Retinal pigment epithelial cell (primary cell): ENCODE measurements around the gene GALNT18.
A peak's percentile ranks its signal among the peaks of the same experiment; 100 is the strongest.

ENCODE experiments used
- DNase-seq: peaks from one replicate; pipeline ENCODE4 v3.0.0-alpha.2; 2010; ENCODE audit warnings: low read depth
- H3K4me3 ChIP-seq: 2 replicates; pipeline ENCODE4 v1.5.1; 2011; ENCODE audit warnings: mild to moderate bottlenecking, low read length, control low read depth, moderate library complexity
- CTCF ChIP-seq: conservative IDR thresholded peaks from 2 replicates; pipeline ENCODE4 v1.5.1; 2011; ENCODE audit warnings: low read depth, low read length, control low read depth, inconsistent platforms

The GALNT18 gene

GRCh38 chr11:11461473-11461872 lies 160.3 kb downstream of the GALNT18 start:
- DNase-seq, result no peak
- no peak for TF ChIP-seq CTCF
- H3K4me3 ChIP-seq, result no peak overlapping the region

GRCh38 chr11:11459578-11459977 lies 162.2 kb downstream of the GALNT18 start:
- DNase-seq, result no peak
- no peak for TF ChIP-seq CTCF

DNA sequence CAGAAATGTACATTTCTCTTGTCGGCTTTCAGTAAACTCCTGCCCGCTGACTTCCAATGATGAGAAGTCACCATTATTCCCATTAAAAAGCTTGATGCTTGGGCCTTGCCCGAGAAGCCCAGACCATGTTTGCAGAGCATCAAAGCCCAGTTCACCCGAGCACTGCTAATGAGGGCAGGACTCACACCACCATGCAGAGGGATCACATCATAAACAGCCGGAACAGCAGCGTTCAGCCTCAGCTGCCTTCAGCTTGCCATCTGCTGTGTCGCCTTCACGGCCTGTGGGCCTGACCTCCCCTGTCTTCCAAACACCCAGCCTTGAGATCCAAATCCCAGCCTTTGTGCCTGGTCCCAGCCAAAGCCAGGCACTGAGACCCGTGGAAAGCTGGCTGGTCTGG lies 163.3 kb downstream of the GALNT18 start:
- TF ChIP-seq CTCF, result no peak
- DNase-seq, result no peak
- no peak overlapping the region for H3K4me3 ChIP-seq

More at GRCh38 chr11:11459578-11459977, 162.2 kb downstream of the GALNT18 start:
- H3K4me3 ChIP-seq, result no peak overlapping the region

DNA sequence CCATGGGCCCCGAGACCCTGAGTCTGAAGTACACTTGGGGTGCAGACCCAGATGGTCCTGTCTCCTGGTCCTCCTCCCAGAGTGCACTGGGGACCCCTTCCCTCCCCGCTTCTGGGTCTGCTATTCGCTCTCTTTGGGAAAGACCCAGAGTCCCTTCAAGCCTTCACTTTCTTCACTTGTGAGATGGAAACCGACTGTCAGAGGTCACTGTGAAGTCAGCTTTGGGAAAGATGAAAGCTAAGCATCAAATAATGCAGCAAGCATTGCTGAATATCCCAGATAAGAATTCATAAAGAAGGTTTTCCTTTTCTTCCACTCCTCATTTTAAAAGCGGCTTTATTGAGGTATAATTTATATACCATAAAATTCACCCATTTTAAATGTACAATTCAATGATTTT lies 163.8 kb downstream of the GALNT18 start:
- DNase-seq, result no peak
- no peak overlapping the region for H3K4me3 ChIP-seq
- TF ChIP-seq CTCF, result no peak

DNA sequence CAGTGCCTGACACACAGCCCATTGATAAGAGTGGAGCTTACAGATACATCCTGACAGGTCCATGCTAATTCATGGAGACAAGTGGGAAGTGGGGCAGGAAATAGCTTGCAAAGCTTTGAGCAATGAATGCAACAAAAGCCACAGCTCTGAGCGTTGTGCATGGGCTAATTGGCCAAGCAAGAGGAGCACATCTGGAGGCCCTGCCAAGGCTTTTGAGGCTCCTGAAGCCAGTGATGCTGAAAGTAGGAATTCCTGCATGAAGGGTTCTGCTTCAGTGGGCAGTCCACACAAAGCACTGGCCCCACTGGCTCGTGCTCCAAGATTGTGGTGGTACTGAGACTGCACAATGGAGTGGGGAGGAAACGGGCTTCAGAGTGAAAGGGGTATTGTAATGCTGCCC lies 164.9 kb downstream of the GALNT18 start:
- TF ChIP-seq CTCF, result no peak
- no peak overlapping the region for H3K4me3 ChIP-seq
- no peak for DNase-seq

- no peak for DNase-seq
- H3K4me3 ChIP-seq, result no peak overlapping the region
- no peak for TF ChIP-seq CTCF
Observed at GRCh38 chr11:11454671-11455223, 167.1 kb downstream of the GALNT18 start.

GRCh38 chr11:11451501-11452005 lies 170.3 kb downstream of the GALNT18 start:
- peak; percentile 13 for TF ChIP-seq CTCF
- DNase-seq, result no peak
- H3K4me3 ChIP-seq, result no peak overlapping the region
